GM21717 (cell line): Measurements from ENCODE around the gene SOAT2.
"Not testable (repeated sequence)": the region's sequence is repeated elsewhere in the genome, so short reads cannot be mapped to it uniquely, and the experiment has no call there.

Experiments
- ATAC-seq: cut with Tn5 transposase; IDR thresholded peaks from one replicate; pipeline ENCODE4 v1.9.1; 2021; ENCODE audit warnings: mild to moderate bottlenecking, moderate library complexity; ENCODE audit not compliant: unreplicated experiment

The SOAT2 gene

GRCh38 chr12:53101931-53102781 lies 1.1 kb upstream of the SOAT2 start:
- no peak for ATAC-seq

GRCh38 chr12:53103860-53104305 lies 597 bp downstream of the SOAT2 start:
- no peak for ATAC-seq

GRCh38 chr12:53105256-53105655 lies 2.0 kb downstream of the SOAT2 start:
- ATAC-seq: no peak

- ATAC-seq: no peak
These were observed 2.6 kb downstream of the SOAT2 start for GRCh38 chr12:53105712-53106439.

GRCh38 chr12:53107122-53107521 lies 3.8 kb downstream of the SOAT2 start:
- ATAC-seq: no peak

GRCh38 chr12:53112431-53112830 lies 9.1 kb downstream of the SOAT2 start:
- ATAC-seq: not testable (repeated sequence)

GRCh38 chr12:53113136-53113705 lies 9.9 kb downstream of the SOAT2 start:
- no peak for ATAC-seq

- ATAC-seq: no peak
These were observed 10.7 kb downstream of the SOAT2 start for GRCh38 chr12:53113951-53114350.

- ATAC-seq: no peak
These were observed 12.0 kb downstream of the SOAT2 start for GRCh38 chr12:53115112-53115890.

GRCh38 chr12:53115891-53116648 lies 12.8 kb downstream of the SOAT2 start:
- no peak for ATAC-seq

- ATAC-seq: no peak
These were observed 15.5 kb downstream of the SOAT2 start for GRCh38 chr12:53118751-53119300.

GRCh38 chr12:53120685-53121525 lies 17.6 kb downstream of the SOAT2 start:
- no peak for ATAC-seq

- no peak for ATAC-seq
These were observed 19.7 kb downstream of the SOAT2 start for GRCh38 chr12:53122961-53123468.

GRCh38 chr12:53123578-53124351 lies 20.5 kb downstream of the SOAT2 start:
- no peak for ATAC-seq

- no peak for ATAC-seq
These were observed 21.1 kb downstream of the SOAT2 start for GRCh38 chr12:53124352-53124723.

- ATAC-seq: no peak
These were observed 23.9 kb downstream of the SOAT2 start for GRCh38 chr12:53127169-53127568.

GRCh38 chr12:53128780-53129569 lies 25.7 kb downstream of the SOAT2 start:
- ATAC-seq: no peak
